GM10248 (cell line): ENCODE data around the gene OR52I1.

Source experiments
- CTCF ChIA-PET: fragments of 300-600 bp; sonication (Branson Sonifier 250); formaldehyde crosslinking; extraction: SDS; loops from one replicate; lab custom pipeline; 2021; ENCODE audit warnings: antibody characterized with exemption; lab: Yijun Ruan, JAX
- POLR2A ChIA-PET: fragments of 350-650 bp; sonication (Branson Sonifier 250); formaldehyde crosslinking; extraction: SDS; loops from one replicate; lab custom pipeline; 2020; ENCODE audit warnings: antibody characterized with exemption; lab: Yijun Ruan, JAX
- DNase-seq: peaks from one replicate; pipeline ENCODE4 v3.0.0; 2012; ENCODE audit errors: extremely low spot score
- TF ChIP-seq, protein P1 (sequence below): IDR thresholded peaks from 2 replicates; pipeline ENCODE4 v1.5.1; 2012; ENCODE audit warnings: mild to moderate bottlenecking, low read depth; ENCODE audit errors: extremely low read depth, missing control alignments, control extremely low read depth

Gene OR52I1

DNA sequence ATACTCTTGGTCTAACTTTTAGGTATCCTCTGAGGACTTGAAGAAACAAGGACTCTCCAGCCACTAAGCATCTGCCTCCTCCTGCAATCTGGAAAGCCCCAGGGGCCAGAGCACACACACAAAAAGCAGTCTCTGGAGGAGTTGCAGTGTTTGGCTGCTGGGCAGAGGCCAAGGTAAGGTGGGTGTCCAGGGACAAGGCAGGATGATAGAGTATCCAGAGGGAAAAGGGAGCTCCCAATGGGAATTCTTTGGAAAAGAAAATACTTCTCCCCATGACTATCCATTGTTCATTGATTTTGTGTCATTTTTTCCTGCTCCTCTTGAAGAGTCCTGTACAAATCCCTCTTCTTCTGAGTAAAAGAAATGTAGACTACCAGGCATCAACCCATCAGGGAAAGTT is 12.4 kb upstream of the OR52I1 start, which contains the start of gene OR52I2:
Gene OR52I2 (plus strand): TSS at position 301 of the 400 bp plus-strand sequence.
- TF ChIP-seq, protein P1, sequence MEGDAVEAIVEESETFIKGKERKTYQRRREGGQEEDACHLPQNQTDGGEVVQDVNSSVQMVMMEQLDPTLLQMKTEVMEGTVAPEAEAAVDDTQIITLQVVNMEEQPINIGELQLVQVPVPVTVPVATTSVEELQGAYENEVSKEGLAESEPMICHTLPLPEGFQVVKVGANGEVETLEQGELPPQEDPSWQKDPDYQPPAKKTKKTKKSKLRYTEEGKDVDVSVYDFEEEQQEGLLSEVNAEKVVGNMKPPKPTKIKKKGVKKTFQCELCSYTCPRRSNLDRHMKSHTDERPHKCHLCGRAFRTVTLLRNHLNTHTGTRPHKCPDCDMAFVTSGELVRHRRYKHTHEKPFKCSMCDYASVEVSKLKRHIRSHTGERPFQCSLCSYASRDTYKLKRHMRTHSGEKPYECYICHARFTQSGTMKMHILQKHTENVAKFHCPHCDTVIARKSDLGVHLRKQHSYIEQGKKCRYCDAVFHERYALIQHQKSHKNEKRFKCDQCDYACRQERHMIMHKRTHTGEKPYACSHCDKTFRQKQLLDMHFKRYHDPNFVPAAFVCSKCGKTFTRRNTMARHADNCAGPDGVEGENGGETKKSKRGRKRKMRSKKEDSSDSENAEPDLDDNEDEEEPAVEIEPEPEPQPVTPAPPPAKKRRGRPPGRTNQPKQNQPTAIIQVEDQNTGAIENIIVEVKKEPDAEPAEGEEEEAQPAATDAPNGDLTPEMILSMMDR: no peak
- ChIA-PET CTCF (no interaction called here), POLR2A (no interaction called here)
- DNase-seq: no peak

DNA sequence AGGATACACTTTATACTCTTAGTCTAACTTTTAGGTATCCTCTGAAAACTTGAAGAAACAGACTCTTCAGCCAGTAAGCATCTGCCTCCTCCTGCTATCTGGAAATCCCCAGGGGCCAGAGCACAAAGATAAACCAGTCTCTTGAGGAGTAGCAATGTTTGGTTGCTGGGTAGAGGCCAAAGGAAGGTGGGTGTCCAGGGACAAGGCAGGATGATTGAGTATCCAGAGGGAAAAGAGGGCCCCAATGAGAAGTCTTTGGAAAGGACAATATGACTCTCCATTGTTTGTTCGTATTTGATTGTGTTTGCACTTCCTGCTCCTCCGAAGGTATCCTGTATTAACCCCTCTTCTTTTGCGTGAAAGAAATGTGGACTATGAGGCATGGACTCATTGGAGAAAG is 4.8 kb upstream of the OR52I1 start:
- ChIA-PET CTCF (no interaction called here), POLR2A (no interaction called here)
- DNase-seq: no peak
- TF ChIP-seq, protein P1: no peak

DNA sequence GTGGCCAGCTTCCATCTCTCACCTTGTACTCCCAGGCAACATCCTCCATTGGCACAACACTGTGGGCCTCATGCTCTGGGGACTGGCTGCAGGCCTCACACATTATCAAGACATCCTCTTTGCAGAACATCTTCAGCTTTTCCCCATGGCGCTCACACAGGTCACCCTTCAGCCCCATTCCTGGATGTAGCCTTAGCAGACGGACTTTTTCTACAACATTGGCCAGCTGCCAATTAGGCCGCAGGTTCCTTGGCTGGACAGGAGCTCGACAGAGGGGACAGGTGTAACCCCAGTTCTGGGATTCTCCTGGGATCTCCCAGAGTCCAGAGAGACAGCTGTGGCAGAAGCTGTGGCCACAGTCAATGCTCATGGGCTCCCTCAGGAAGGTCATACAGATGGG is 11.2 kb downstream of the OR52I1 start:
- TF ChIP-seq, protein P1: no peak
- CTCF ChIA-PET: interaction anchor here (1.1 to 2.8 kb wide), 2 partner anchors 8 to 22 kb away, joined by 3 to 8 read pairs; no protein-coding TSS in a partner anchor
- POLR2A ChIA-PET: no interaction called here
- no peak for DNase-seq

DNA sequence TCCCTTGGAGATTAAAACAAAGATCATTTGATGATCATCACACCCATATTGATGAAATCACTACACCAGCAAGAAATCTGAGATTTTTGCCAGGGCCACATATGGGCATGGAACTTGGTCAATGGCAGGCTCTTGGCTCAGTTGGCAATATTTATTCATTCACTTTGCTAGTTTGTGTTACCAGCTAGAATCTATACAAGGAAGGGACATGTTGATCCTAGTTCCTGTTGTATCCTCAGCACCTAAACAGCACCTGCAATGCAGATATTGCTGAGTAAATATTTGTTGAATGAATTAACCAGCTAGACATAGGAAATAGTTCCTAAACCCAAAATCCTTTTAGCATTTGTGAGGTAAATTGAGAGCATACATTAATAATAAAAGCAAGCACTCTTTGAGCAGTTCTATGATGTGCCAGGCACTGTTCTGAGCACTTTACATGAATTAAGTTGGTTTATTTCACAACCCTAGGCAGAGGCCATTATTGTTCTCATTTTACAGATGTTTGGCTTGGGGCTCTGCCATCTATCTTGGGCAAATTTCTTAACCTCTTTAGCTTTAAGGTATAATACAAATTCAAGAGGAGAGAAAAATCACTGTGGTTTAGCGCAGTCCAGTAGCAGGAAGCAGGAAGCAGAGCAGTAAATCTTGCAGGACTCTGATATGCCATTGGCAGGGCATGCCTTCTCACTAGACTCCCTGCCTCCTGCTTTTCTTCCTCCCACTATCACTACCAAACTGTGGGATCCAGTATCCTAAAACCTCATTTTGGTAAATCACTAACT is 12.6 kb downstream of the OR52I1 start:
- ChIA-PET CTCF (interaction anchor here (1.1 to 1.6 kb wide), 2 partner anchors 11 to 31 kb away, joined by 3 to 7 read pairs; partner anchors contain the start of gene OR51D1), POLR2A (no interaction called here)
- DNase-seq: no peak
- TF ChIP-seq, protein P1: no peak

DNA sequence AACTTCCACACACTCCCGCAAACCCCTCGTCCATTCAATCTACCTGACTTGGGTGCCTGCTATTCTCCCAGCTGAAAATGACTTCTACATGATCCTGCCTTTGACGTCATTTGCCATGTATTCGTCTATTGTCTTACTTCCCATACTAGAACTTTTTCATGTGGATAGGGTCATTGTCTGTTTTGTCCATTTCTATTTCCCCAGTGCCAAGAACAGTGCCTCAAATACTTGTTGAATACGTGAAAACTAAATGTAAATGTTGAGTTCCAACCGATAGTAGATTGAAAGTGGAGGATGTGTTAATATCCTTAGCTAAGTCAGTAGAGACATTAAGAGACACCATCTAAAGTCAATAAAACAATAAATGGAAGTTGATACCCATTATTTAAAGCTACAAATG is 13.3 kb downstream of the OR52I1 start:
- no peak for DNase-seq
- ChIA-PET CTCF (interaction anchor here (1.6 to 2.8 kb wide), 2 partner anchors 30 kb away, joined by 7 to 11 read pairs; partner anchors contain the start of gene OR51D1), POLR2A (no interaction called here)
- TF ChIP-seq, protein P1: no peak

DNA sequence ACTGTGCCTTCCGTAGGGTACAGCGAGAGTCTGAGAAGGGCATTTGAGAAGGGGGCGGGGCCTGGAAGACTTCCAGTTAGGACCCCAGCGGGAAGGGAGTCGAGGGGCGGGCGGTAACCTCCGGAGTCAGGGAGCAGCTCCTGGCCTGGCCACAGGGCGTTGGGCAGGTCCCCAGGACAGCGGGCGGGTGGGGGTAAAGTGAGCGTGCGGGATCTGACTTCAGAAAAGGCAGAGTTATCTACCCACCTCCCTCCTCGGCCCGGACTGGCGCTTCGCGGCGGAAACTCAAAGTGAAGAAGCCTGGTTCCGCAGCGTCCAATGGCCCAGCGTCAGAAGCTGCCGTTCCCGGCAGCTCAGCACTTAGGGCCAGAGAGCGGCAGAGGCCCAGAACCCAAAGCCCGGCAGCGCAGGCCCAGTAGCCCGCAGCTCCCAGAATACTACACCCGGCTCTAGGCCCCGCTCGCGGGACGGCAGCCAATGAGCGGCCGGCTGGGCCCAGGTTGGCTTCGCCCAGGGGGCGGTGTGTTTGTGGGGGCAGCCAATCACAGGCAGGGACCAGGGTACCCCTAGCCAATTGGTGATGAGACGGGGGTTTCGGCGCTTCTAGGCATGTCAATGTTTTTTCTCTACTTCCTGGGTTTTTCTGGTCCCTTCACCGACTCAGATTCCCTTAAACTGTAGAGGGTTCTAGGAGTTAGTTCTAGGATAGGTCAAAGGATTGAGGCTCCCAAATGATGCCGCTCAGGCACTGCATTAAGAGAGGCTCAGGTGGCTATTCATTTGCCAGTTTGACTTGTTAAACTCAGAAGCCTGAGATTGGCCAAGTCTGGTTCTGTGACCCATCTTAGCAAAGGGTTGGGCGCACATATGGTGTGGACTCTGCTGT is 14.2 kb downstream of the OR52I1 start, which contains the start of gene TRIM68:
Gene TRIM68 (minus strand): TSS at position 451 of the 886 bp plus-strand sequence. CDS start 2,727 bp downstream, outside the sequence.
- DNase-seq: peak; percentile 96
- CTCF ChIA-PET: interaction anchor here (1.3 to 2.8 kb wide), 2 partner anchors 16 to 29 kb away, joined by 4 to 11 read pairs; partner anchors contain the start of gene OR51D1
- TF ChIP-seq, protein P1: no peak
- POLR2A ChIA-PET: no interaction called here
